H1 (cell line): Measurements from ENCODE around the gene RNF6. TPM values are rescaled to one million over a fixed set of nuclear protein-coding genes. Genes with fewer than 3 reads are reported as not detected.

Experiments used
- CTCF ChIA-PET: fragments of 300-600 bp; sonication (Branson Sonifier 250); formaldehyde crosslinking; loops from one replicate; lab custom pipeline; 2021; ENCODE audit not compliant: partially characterized antibody; lab: Charles Lee
- POLR2A ChIA-PET: fragments of 300-600 bp; sonication (Branson Sonifier 250); formaldehyde crosslinking; loops from one replicate; lab custom pipeline; 2021; ENCODE audit warnings: inconsistent platforms; ENCODE audit not compliant: partially characterized antibody; lab: Charles Lee
- DNase-seq, 2 experiments: peaks; one replicate each; pipeline versions ENCODE4 v3.0.0 to v3.0.0-alpha.2; 2010 to 2022; ENCODE audit warnings: low spot score in 2 of 2, low read depth in 1 of 2, mixed read lengths in 1 of 2
- FAIRE-seq: peaks from 2 replicates; lab custom pipeline; 2011; peaks lifted over from hg19 to GRCh38; lab: Jason Lieb, UNC
- H2AFZ ChIP-seq: 2 replicates; pipeline ENCODE4 v1.8.1; 2012; ENCODE audit warnings: low read length, inconsistent platforms
- H2AK5ac ChIP-seq: 2 replicates; pipeline ENCODE4 v1.6.1; 2013; ENCODE audit warnings: low read depth, low read length
- H2BK120ac ChIP-seq: replicated peaks from 2 replicates; pipeline ENCODE3; 2013; ENCODE audit warnings: low read depth, low read length, inconsistent platforms
- H2BK12ac ChIP-seq: 2 replicates; pipeline ENCODE4 v1.6.1; 2013; ENCODE audit warnings: low read depth, low read length
- H2BK15ac ChIP-seq: 2 replicates; pipeline ENCODE4 v1.6.1; 2013; ENCODE audit warnings: low read length
- H2BK20ac ChIP-seq: 2 replicates; pipeline ENCODE4 v1.6.1; 2013; ENCODE audit warnings: low read length
- H2BK5ac ChIP-seq: 2 replicates; pipeline ENCODE4 v1.6.1; 2013; ENCODE audit warnings: low read depth, low read length
- H3K14ac ChIP-seq: 2 replicates; pipeline ENCODE4 v1.6.1; 2013; ENCODE audit warnings: inconsistent platforms; ENCODE audit not compliant: insufficient read length
- H3K18ac ChIP-seq: 2 replicates; pipeline ENCODE4 v1.6.1; 2013; ENCODE audit warnings: low read length; ENCODE audit errors: extremely low read depth
- H3K23ac ChIP-seq: 2 replicates; pipeline ENCODE4 v1.6.1; 2013; ENCODE audit warnings: inconsistent platforms; ENCODE audit not compliant: insufficient read length
- H3K23me2 ChIP-seq: 2 replicates; pipeline ENCODE4 v1.6.1; 2013; ENCODE audit warnings: low read depth, low read length
- H3K27ac ChIP-seq: 2 replicates; pipeline ENCODE4 v1.6.1; 2011; ENCODE audit warnings: low read depth, low read length, inconsistent platforms
- H3K27me3 ChIP-seq, 4 experiments: replicated peaks in 1 of 4; 1 replicate in 1 of 4; 2 replicates in 3 of 4; pipeline versions ENCODE4 v1.6.1 to v1.8.1; 2011 to 2013; ENCODE audit warnings: low read length in 3 of 4, mild to moderate bottlenecking in 3 of 4, inconsistent platforms in 2 of 4, mixed read lengths in 2 of 4, moderate library complexity in 1 of 4; ENCODE audit not compliant: control insufficient read depth in 3 of 4, insufficient read depth in 3 of 4; ENCODE audit errors: extremely low read depth in 1 of 4
- H3K36me3 ChIP-seq, 4 experiments: 2 replicates each; pipeline versions ENCODE4 v1.6.1 to v1.8.1; 2011 to 2013; ENCODE audit warnings: mild to moderate bottlenecking in 4 of 4, low read length in 3 of 4, moderate library complexity in 2 of 4, control low read depth in 1 of 4, inconsistent platforms in 1 of 4; ENCODE audit not compliant: insufficient read depth in 4 of 4, control insufficient read depth in 2 of 4
- H3K4ac ChIP-seq: replicated peaks from 2 replicates; pipeline ENCODE3; 2013; ENCODE audit warnings: low read length, low read depth, mixed read lengths, inconsistent platforms; ENCODE audit not compliant: insufficient read length
- H3K4me1 ChIP-seq, 4 experiments: replicated peaks in 1 of 4; 1 replicate in 1 of 4; 2 replicates in 3 of 4; pipeline versions ENCODE4 v1.6.1 to v1.8.1; 2011 to 2013; ENCODE audit warnings: low read length in 3 of 4, inconsistent platforms in 2 of 4, mixed read lengths in 1 of 4; ENCODE audit not compliant: insufficient read depth in 4 of 4, control insufficient read depth in 3 of 4
- H3K4me2 ChIP-seq, 2 experiments: 2 replicates each; pipeline versions ENCODE4 v1.6.1 to v1.8.1; 2011 to 2013; ENCODE audit warnings: low read depth in 2 of 2, low read length in 2 of 2, control low read depth in 1 of 2, inconsistent platforms in 1 of 2, mild to moderate bottlenecking in 1 of 2; ENCODE audit not compliant: insufficient read depth in 1 of 2
- H3K4me3 ChIP-seq, 4 experiments: fragments of 200-600, 300-600 bp in 1 of 4; sonication (generic), shearing (Covaris generic), sonication (Bioruptor Twin) in 1 of 4; 2 replicates each; pipeline versions ENCODE4 v1.5.1 to v1.8.1; 2011 to 2016; ENCODE audit warnings: low read length in 4 of 4, low read depth in 3 of 4, control low read depth in 2 of 4, inconsistent platforms in 2 of 4, mild to moderate bottlenecking in 2 of 4, mixed read lengths in 1 of 4, moderate library complexity in 1 of 4; ENCODE audit not compliant: insufficient read depth in 2 of 4; ENCODE audit errors: extremely low read depth in 1 of 4
- H3K56ac ChIP-seq: replicated peaks from 2 replicates; pipeline ENCODE3; 2013; ENCODE audit warnings: low read depth, mild to moderate bottlenecking, mixed read lengths, low read length, inconsistent platforms; ENCODE audit not compliant: insufficient read length
- H3K79me1 ChIP-seq: 2 replicates; pipeline ENCODE4 v1.6.1; 2013; ENCODE audit warnings: low read depth, low read length, control low read depth
- H3K79me2 ChIP-seq, 2 experiments: 2 replicates each; pipeline versions ENCODE4 v1.6.1 to v1.8.1; 2012 to 2013; ENCODE audit warnings: low read length in 2 of 2, mild to moderate bottlenecking in 2 of 2, inconsistent platforms in 1 of 2; ENCODE audit not compliant: insufficient read depth in 2 of 2, control insufficient read depth in 1 of 2
- H3K9ac ChIP-seq, 4 experiments: replicated peaks in 1 of 4; 1 replicate in 1 of 4; 2 replicates in 3 of 4; pipeline versions ENCODE4 v1.6.1 to v1.8.1; 2011 to 2013; ENCODE audit warnings: low read depth in 3 of 4, low read length in 3 of 4, control low read depth in 2 of 4, mild to moderate bottlenecking in 2 of 4, moderate library complexity in 2 of 4, inconsistent platforms in 1 of 4; ENCODE audit errors: extremely low read depth in 1 of 4
- H3K9me3 ChIP-seq, 2 experiments: 2 replicates each; pipeline versions ENCODE4 v1.6.1 to v1.8.1; 2012 to 2013; ENCODE audit warnings: mild to moderate bottlenecking in 2 of 2, moderate library complexity in 2 of 2, control low read depth in 1 of 2, inconsistent platforms in 1 of 2, low read depth in 1 of 2, low read length in 1 of 2, mixed read lengths in 1 of 2; ENCODE audit not compliant: insufficient read depth in 2 of 2
- H4K20me1 ChIP-seq, 2 experiments: replicated peaks in 1 of 2; 2 replicates each; pipeline versions ENCODE3 to v1.8.1; 2011 to 2013; ENCODE audit warnings: inconsistent platforms in 2 of 2, low read length in 2 of 2, mild to moderate bottlenecking in 1 of 2; ENCODE audit not compliant: insufficient read depth in 2 of 2, control insufficient read depth in 1 of 2
- H4K5ac ChIP-seq: 2 replicates; pipeline ENCODE4 v1.6.1; 2013; ENCODE audit warnings: low read length, low read depth, mixed read lengths, inconsistent platforms; ENCODE audit not compliant: insufficient read length
- H4K8ac ChIP-seq: 2 replicates; pipeline ENCODE4 v1.8.0; 2013; ENCODE audit warnings: mild to moderate bottlenecking, moderate library complexity, low read length, inconsistent platforms; ENCODE audit not compliant: insufficient read depth; ENCODE audit errors: extremely low read depth
- H4K91ac ChIP-seq: replicated peaks from 2 replicates; pipeline ENCODE3; 2013; ENCODE audit warnings: low read length, mixed read lengths, inconsistent platforms; ENCODE audit not compliant: insufficient read length
- CEBPB ChIP-seq: IDR thresholded peaks from 2 replicates; pipeline ENCODE4 v1.6.1; 2012; ENCODE audit warnings: low read depth, low read length
- CHD2 ChIP-seq: IDR thresholded peaks from 2 replicates; pipeline ENCODE4 v1.6.1; 2012; ENCODE audit warnings: low read length, improper control_type of control experiment
- FOSL1 ChIP-seq: IDR thresholded peaks from 2 replicates; pipeline ENCODE4 v1.6.1; 2011; ENCODE audit warnings: mild to moderate bottlenecking, low read depth, low read length, moderate library complexity; ENCODE audit not compliant: insufficient read depth
- GTF2F1 ChIP-seq: IDR thresholded peaks from 2 replicates; pipeline ENCODE4 v1.6.1; 2012; ENCODE audit warnings: low read depth, low read length, improper control_type of control experiment, borderline replicate concordance
- JUND ChIP-seq: IDR thresholded peaks from 2 replicates; pipeline ENCODE4 v1.6.1; 2011; ENCODE audit warnings: mild to moderate bottlenecking, improper control_type of control experiment, low read length
- KDM5A ChIP-seq: fragments of 200-600 bp; IDR thresholded peaks from 2 replicates; pipeline ENCODE4 v1.7.1; 2012; ENCODE audit warnings: mild to moderate bottlenecking, low read length, inconsistent platforms, mixed read lengths
- PHF8 ChIP-seq: fragments of 200-600 bp; sonication (generic); conservative IDR thresholded peaks from 2 replicates; pipeline ENCODE4 v1.7.1; 2012; ENCODE audit warnings: low read depth, mild to moderate bottlenecking, inconsistent platforms, low read length, moderate library complexity
- TBP ChIP-seq: IDR thresholded peaks from 2 replicates; pipeline ENCODE4 v1.6.1; 2011; ENCODE audit warnings: low read depth, low read length, improper control_type of control experiment
- polyA plus RNA-seq, 7 experiments: library from polyadenylated mRNA; depleted of rRNA in 3 of 7; stranded (reverse) in 5 of 7; unstranded in 2 of 7; fragments of >200 nt in 5 of 7; fragments of 200-250 nt in 2 of 7; gene quantifications; 1 replicate in 5 of 7; 2 replicates in 1 of 7; 4 replicates in 1 of 7; pipeline versions ENCODE4 v1.2.1 to v1.2.3, GENCODE V29; 2011 to 2013; ENCODE audit warnings: missing spikeins in 2 of 7, mixed read lengths in 2 of 7
- total RNA-seq: library from RNA; stranded (reverse); fragmentation: NEBNext Ultra II Directional; extraction: Animal tissue kit (Norgen Biotek cat#: 25700); gene quantifications from 2 replicates; pipeline ENCODE4 v1.2.1, GENCODE V29; 2021
- TF ChIP-seq, protein P1 (sequence below), 3 experiments: IDR thresholded peaks; 1 replicate in 2 of 3; 2 replicates in 1 of 3; pipeline versions ENCODE4 v1.5.1 to v1.6.1; 2011; ENCODE audit warnings: low read length in 3 of 3, mild to moderate bottlenecking in 3 of 3, inconsistent platforms in 2 of 3, low read depth in 1 of 3, moderate library complexity in 1 of 3; ENCODE audit not compliant: insufficient read depth in 1 of 3; ENCODE audit errors: control extremely low read depth in 1 of 3
- TF ChIP-seq, protein P2 (sequence below): IDR thresholded peaks from 2 replicates; pipeline ENCODE4 v1.6.1; 2011; ENCODE audit warnings: low read depth, mild to moderate bottlenecking, low read length; ENCODE audit not compliant: insufficient read depth

RNF6 gene
- total and polyA plus RNA-seq, 2 of the 8 experiments (the other 6 are each of a cell fraction or from before 2014, with no cell fraction given) = 4.0 to 13.8 TPM

DNA sequence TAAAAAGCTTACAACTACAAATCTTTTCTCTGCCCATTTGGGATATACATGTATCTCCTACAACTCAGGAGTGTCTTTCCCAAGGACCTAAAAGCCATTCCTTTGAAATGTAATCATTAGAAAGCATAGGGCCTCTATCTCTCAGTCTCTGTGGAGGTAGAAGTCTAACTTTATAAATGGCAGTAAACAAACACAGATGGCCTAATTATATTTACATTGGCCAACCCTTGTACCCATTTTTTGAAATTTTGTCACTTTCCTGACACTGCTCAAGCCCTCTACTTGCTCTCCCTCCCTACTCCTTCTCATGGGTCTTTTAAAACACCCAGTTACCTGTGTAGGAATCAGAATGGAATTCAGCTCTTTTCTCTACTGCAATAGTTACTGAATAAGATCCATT is 24.8 kb downstream of the RNF6 start:
- no peak overlapping the region for H2AK5ac ChIP-seq
- H3K9me3 ChIP-seq = no peaks in the 10 kb centered on the region
- peaks cover 0 to 1% (median 0%) of the 10 kb centered on the region in 4 experiments; a peak in 1 of 7 replicates for H3K27me3 ChIP-seq
- H2BK15ac ChIP-seq = no peak overlapping the region
- no peaks in the 10 kb centered on the region for H3K79me1 ChIP-seq
- no peak overlapping the region for H2BK20ac ChIP-seq
- H3K4me2 ChIP-seq = no peak overlapping the region
- H3K14ac ChIP-seq = no peak overlapping the region
- ChIA-PET CTCF (no interaction called here), POLR2A (no interaction called here)
- H3K9ac ChIP-seq = no peak overlapping the region
- no peak for FAIRE-seq
- no peak overlapping the region for H2BK5ac ChIP-seq
- H3K79me2 ChIP-seq = no peaks in the 10 kb centered on the region
- H2BK12ac ChIP-seq = no peak overlapping the region
- no peak overlapping the region for H3K4me3 ChIP-seq
- no peak overlapping the region for H3K23ac ChIP-seq
- H3K4ac ChIP-seq = no peak overlapping the region
- H2BK120ac ChIP-seq = no peak overlapping the region
- H3K36me3 ChIP-seq = no peaks in the 10 kb centered on the region
- no peak overlapping the region for H4K91ac ChIP-seq
- DNase-seq = no peak
- H4K8ac ChIP-seq = no peak overlapping the region
- no peak overlapping the region for H4K5ac ChIP-seq
- no peak overlapping the region for H3K27ac ChIP-seq
- H3K56ac ChIP-seq = no peak overlapping the region
- no peak overlapping the region for H3K18ac ChIP-seq
- no peak overlapping the region for H2AFZ ChIP-seq
- no peaks in the 10 kb centered on the region; the same call in 1 of the 2 replicates for H3K23me2 ChIP-seq
- H4K20me1 ChIP-seq = no peaks in the 10 kb centered on the region
- no peaks in the 10 kb centered on the region for H3K4me1 ChIP-seq
- TF ChIP-seq TBP (no peak), CHD2 (no peak), KDM5A (no peak), FOSL1 (no peak), GTF2F1 (no peak), JUND (no peak), PHF8 (no peak), CEBPB (no peak)
- TF ChIP-seq, protein P1, sequence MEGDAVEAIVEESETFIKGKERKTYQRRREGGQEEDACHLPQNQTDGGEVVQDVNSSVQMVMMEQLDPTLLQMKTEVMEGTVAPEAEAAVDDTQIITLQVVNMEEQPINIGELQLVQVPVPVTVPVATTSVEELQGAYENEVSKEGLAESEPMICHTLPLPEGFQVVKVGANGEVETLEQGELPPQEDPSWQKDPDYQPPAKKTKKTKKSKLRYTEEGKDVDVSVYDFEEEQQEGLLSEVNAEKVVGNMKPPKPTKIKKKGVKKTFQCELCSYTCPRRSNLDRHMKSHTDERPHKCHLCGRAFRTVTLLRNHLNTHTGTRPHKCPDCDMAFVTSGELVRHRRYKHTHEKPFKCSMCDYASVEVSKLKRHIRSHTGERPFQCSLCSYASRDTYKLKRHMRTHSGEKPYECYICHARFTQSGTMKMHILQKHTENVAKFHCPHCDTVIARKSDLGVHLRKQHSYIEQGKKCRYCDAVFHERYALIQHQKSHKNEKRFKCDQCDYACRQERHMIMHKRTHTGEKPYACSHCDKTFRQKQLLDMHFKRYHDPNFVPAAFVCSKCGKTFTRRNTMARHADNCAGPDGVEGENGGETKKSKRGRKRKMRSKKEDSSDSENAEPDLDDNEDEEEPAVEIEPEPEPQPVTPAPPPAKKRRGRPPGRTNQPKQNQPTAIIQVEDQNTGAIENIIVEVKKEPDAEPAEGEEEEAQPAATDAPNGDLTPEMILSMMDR (IDR thresholded peaks at IDR 0.05; ENCODE audit: control extremely low read depth in 1 of 3, insufficient read depth in 1 of 3, low read depth in 1 of 3, low read length in 3 of 3) = no peak
- TF ChIP-seq, protein P2, sequence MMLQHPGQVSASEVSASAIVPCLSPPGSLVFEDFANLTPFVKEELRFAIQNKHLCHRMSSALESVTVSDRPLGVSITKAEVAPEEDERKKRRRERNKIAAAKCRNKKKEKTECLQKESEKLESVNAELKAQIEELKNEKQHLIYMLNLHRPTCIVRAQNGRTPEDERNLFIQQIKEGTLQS = no peak
